GM12865 (cell line): ENCODE measurements around the gene STARD10.
"Not testable (repeated sequence)": the region's sequence is repeated elsewhere in the genome, so short reads cannot be mapped to it uniquely, and the experiment has no call there.

Experiments
- DNase-seq: peaks from one replicate; pipeline ENCODE4 v3.0.0; 2010; ENCODE audit warnings: low read depth
- H3K4me3 ChIP-seq: 2 replicates; pipeline ENCODE4 v1.5.1; 2011; ENCODE audit warnings: mild to moderate bottlenecking, low read depth, low read length, control low read depth
- TF ChIP-seq, protein P1 (sequence below): IDR thresholded peaks from 2 replicates; pipeline ENCODE4 v1.5.1; 2011; ENCODE audit warnings: low read length, control low read depth, low read depth, inconsistent platforms; ENCODE audit not compliant: insufficient read depth; ENCODE audit errors: missing control alignments

The STARD10 gene

GRCh38 chr11:72805216-72805615 lies 11.4 kb upstream of the STARD10 start:
- H3K4me3 ChIP-seq = no peak overlapping the region
- no peak for DNase-seq
- TF ChIP-seq, protein P1, sequence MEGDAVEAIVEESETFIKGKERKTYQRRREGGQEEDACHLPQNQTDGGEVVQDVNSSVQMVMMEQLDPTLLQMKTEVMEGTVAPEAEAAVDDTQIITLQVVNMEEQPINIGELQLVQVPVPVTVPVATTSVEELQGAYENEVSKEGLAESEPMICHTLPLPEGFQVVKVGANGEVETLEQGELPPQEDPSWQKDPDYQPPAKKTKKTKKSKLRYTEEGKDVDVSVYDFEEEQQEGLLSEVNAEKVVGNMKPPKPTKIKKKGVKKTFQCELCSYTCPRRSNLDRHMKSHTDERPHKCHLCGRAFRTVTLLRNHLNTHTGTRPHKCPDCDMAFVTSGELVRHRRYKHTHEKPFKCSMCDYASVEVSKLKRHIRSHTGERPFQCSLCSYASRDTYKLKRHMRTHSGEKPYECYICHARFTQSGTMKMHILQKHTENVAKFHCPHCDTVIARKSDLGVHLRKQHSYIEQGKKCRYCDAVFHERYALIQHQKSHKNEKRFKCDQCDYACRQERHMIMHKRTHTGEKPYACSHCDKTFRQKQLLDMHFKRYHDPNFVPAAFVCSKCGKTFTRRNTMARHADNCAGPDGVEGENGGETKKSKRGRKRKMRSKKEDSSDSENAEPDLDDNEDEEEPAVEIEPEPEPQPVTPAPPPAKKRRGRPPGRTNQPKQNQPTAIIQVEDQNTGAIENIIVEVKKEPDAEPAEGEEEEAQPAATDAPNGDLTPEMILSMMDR = no peak

DNA sequence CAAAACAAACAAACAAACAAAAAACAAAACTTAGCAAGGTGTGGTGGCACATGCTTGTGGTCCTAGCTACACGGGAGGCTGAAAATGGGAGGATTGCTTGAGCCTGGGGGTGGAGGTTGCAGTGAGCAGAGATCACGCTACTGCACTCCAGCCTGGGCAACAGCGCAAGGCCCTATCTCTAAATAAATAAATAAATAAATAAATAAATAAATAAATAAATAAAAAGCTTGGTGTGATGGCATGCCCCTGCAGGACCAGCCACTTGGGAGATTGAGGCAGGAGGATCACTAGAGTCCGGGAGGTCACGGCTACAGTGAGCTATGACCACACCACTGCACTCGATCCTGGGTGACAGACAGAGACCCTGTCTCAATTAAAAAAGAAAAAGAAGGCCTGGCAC lies 9.0 kb upstream of the STARD10 start:
- TF ChIP-seq, protein P1 = no peak
- no peak overlapping the region for H3K4me3 ChIP-seq
- DNase-seq = no peak

DNA sequence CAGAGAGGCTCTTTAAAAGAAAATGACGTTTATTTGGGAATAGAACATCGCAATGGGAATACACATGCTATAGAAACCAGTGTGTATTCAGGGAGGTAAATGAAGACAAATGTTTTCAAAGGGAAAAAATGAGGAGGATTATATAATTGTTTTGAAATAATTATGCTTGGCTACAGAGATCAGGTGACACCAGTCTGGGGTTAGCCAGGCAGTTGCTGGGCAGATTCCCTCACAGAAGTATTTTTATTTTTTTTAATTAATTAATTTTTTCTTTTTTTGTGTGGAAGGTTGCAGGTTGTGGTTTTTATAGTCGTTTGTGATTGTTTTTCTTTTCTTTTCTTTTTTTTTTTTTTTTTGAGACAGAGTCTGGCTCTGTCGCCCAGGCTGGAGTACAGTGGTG lies 5.6 kb upstream of the STARD10 start:
- TF ChIP-seq, protein P1 = no peak
- DNase-seq = no peak

GRCh38 chr11:72798361-72798760 lies 4.5 kb upstream of the STARD10 start:
- H3K4me3 ChIP-seq = no peak overlapping the region
- no peak for DNase-seq
- TF ChIP-seq, protein P1 = no peak

More for the DNA sequence above, 5.6 kb upstream of the STARD10 start:
- H3K4me3 ChIP-seq = no peak overlapping the region

DNA sequence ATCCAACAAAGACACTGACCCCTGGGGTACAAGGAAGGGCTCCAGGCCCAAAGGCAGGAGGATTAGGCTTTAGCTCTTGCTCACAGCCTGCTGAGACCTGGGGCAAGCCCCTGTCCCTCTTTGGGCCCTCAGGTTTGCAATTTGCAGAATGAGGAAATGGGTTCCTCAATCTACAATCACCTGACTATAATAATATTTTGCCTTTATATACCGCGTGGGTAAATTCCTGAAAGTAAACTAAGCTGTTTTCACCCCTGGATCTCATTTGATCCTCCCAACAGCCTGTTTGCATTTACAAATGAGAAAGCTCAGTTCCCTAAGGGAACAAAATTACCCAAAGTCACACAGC lies 797 bp downstream of the STARD10 start:
- DNase-seq = no peak
- TF ChIP-seq, protein P1 = no peak
- peak overlapping the region; percentile 44 for H3K4me3 ChIP-seq

DNA sequence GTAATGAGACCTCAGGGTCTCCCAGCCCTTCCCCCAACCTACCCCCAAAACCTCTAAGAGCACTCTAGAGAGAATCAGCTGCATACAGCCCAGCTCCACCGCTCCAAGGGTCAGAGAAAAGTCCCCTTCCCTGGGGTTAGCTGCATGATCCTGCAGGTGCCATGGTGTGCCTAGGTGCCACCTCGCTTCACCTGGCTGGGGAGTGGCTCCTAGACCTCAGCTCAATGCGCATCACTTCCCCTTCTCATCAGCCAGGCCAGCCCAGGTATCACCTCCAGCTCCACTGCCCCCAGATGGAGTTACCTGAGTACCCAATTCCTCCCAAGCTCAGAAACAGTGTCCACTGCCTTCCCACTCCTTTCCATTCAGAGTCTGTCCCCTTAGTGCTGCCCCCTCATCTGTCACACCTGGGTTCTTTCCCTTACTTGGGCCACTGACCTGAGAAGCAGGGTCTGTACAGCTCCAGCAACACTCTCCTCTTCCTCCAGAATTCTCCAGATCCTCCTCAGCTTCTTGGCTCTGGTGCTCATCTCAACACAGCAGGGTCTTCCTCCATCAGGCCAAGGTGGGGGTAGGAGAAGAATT lies 1.3 kb downstream of the STARD10 start:
- H3K4me3 ChIP-seq = no peak overlapping the region
- DNase-seq = no peak
- TF ChIP-seq, protein P1 = no peak

DNA sequence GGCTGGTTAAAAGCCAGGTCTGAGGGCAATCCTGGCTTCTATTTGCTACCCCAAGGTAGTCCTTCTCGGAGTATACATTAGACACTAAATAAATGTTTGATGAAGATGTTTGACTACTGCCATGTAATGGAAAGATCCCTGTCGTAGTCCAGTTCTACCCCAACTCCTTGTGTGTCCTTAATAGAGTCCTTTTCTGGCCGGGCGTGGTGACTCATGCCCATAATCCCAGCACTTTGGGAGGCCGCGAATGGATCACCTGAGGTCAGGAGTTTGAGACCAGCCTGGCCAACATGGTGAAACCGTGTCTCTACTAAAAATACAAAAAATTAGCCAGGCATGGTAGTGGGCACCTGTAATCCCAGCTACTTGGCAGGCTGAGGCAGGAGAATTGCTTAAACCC lies 2.6 kb downstream of the STARD10 start:
- DNase-seq, H3K4me3 ChIP-seq: not testable (repeated sequence)
